HG03558 (cell line): Measurements from ENCODE around the gene EFTUD2.

Experiments used
- ATAC-seq: cut with Tn5 transposase; IDR thresholded peaks from one replicate; pipeline ENCODE4 v1.9.1; 2021; ENCODE audit warnings: moderate number of reproducible peaks; ENCODE audit not compliant: unreplicated experiment; ENCODE audit errors: extremely low read depth

The EFTUD2 gene

GRCh38 chr17:44926821-44927525 lies 27.7 kb upstream of the EFTUD2 start:
- ATAC-seq, result no peak

GRCh38 chr17:44925731-44926697 lies 26.8 kb upstream of the EFTUD2 start:
- no peak for ATAC-seq

GRCh38 chr17:44924107-44924544 lies 24.9 kb upstream of the EFTUD2 start:
- no peak for ATAC-seq

GRCh38 chr17:44922746-44923470 lies 23.7 kb upstream of the EFTUD2 start:
- no peak for ATAC-seq

- no peak for ATAC-seq
Measured at GRCh38 chr17:44922136-44922535, 22.9 kb upstream of the EFTUD2 start.

- ATAC-seq, result no peak
Measured at GRCh38 chr17:44921122-44921882, 22.1 kb upstream of the EFTUD2 start.

- no peak for ATAC-seq
Measured at GRCh38 chr17:44920565-44920940, 21.3 kb upstream of the EFTUD2 start.

GRCh38 chr17:44919885-44920564 lies 20.8 kb upstream of the EFTUD2 start:
- ATAC-seq, result no peak

- no peak for ATAC-seq
Measured at GRCh38 chr17:44919411-44919810, 20.2 kb upstream of the EFTUD2 start.

- no peak for ATAC-seq
Measured at GRCh38 chr17:44918006-44918405, 18.8 kb upstream of the EFTUD2 start.

- ATAC-seq, result no peak
Measured at GRCh38 chr17:44917456-44917855, 18.2 kb upstream of the EFTUD2 start.

GRCh38 chr17:44916781-44917241 lies 17.6 kb upstream of the EFTUD2 start:
- no peak for ATAC-seq

- ATAC-seq, result no peak
Measured at GRCh38 chr17:44915862-44916780, 16.9 kb upstream of the EFTUD2 start.

GRCh38 chr17:44915321-44915726 lies 16.1 kb upstream of the EFTUD2 start, which contains the start of gene GFAP:
TSS of gene GFAP (minus strand) at chr17:44915500. CDS start at chr17:44915486, 14 bp downstream.
- no peak for ATAC-seq

- ATAC-seq, result no peak
Measured at GRCh38 chr17:44914698-44915271, 15.5 kb upstream of the EFTUD2 start.

- ATAC-seq, result no peak
Measured at GRCh38 chr17:44914148-44914547, 14.9 kb upstream of the EFTUD2 start.

- no peak for ATAC-seq
Measured at GRCh38 chr17:44913676-44914075, 14.4 kb upstream of the EFTUD2 start.
